ENCODE measurements around the gene ADH4.
"Not testable (repeated sequence)": the region's sequence is repeated elsewhere in the genome, so short reads cannot be mapped to it uniquely, and the experiment has no call there.

DNA sequence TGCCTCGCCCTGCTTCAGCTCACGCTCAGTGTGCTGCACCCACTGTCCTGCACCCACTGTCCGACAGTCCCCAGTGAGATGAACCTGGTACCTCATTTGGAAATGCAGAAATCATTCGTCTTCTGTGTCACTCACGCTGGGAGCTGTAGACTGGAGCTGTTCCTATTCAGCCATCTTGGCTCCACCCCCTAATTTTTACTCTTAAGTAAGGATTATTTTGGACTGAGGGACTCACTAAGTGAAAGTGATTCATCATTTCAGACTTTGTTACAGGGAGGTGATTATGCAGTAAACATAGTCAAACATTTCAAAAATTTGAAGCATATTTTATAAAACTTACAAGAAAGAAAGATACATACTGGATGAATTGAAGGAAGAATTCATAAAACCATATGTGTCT, 44.3 kb downstream of the ADH4 start:
- TF ChIP-seq, protein P1, sequence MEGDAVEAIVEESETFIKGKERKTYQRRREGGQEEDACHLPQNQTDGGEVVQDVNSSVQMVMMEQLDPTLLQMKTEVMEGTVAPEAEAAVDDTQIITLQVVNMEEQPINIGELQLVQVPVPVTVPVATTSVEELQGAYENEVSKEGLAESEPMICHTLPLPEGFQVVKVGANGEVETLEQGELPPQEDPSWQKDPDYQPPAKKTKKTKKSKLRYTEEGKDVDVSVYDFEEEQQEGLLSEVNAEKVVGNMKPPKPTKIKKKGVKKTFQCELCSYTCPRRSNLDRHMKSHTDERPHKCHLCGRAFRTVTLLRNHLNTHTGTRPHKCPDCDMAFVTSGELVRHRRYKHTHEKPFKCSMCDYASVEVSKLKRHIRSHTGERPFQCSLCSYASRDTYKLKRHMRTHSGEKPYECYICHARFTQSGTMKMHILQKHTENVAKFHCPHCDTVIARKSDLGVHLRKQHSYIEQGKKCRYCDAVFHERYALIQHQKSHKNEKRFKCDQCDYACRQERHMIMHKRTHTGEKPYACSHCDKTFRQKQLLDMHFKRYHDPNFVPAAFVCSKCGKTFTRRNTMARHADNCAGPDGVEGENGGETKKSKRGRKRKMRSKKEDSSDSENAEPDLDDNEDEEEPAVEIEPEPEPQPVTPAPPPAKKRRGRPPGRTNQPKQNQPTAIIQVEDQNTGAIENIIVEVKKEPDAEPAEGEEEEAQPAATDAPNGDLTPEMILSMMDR (IDR thresholded peaks at IDR 0.05), result not testable (repeated sequence)
- not testable (repeated sequence) for TF ChIP-seq POLR2A (IDR thresholded peaks at IDR 0.05)
